Measurements from ENCODE around the gene KIFC3.

KIFC3 gene

DNA sequence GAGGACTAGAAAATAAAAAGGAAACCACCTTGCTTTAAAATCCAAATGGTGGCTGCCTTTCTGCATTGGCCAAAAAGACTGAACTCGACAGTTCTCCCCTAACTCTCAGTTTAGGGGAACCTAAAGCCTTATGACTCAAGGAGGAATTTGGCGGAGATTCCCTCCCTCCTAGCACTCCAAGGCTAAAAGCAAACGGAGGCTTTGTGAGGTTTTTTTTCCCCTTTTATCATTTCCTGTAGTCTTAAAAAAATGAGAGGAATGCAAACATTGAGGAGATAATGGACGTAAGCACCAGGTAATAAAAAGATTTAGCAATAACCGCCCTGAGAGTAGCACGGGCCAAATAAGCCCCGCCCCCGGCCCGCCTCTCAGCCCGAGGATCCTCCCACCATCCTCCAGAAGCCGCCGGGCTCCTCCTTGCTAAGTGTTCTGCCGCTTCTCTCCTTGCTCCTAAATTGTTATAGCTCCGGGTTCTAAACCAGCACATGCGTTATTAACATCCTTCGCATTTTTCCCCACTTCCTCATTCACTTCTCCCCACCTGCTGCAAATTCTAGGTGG lies 5.8 kb upstream of the KIFC3 start:
- TF ChIP-seq, protein P1, sequence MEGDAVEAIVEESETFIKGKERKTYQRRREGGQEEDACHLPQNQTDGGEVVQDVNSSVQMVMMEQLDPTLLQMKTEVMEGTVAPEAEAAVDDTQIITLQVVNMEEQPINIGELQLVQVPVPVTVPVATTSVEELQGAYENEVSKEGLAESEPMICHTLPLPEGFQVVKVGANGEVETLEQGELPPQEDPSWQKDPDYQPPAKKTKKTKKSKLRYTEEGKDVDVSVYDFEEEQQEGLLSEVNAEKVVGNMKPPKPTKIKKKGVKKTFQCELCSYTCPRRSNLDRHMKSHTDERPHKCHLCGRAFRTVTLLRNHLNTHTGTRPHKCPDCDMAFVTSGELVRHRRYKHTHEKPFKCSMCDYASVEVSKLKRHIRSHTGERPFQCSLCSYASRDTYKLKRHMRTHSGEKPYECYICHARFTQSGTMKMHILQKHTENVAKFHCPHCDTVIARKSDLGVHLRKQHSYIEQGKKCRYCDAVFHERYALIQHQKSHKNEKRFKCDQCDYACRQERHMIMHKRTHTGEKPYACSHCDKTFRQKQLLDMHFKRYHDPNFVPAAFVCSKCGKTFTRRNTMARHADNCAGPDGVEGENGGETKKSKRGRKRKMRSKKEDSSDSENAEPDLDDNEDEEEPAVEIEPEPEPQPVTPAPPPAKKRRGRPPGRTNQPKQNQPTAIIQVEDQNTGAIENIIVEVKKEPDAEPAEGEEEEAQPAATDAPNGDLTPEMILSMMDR (IDR thresholded peaks at IDR 0.05): no peak
- DNase-seq: peak; percentile 76
- Mint-ChIP-seq H3K27ac (no peak overlapping the region), H3K36me3 (ENCODE audit: low read depth) (no peaks in the 10 kb centered on the region), H3K4me3 (peak overlapping the region; percentile 55), H3K4me1 (peaks cover 41% of the 10 kb centered on the region), H3K9me3 (no peaks in the 10 kb centered on the region), H3K27me3 (ENCODE audit: low read depth, poor library complexity) (peaks cover 16% of the 10 kb centered on the region)

DNA sequence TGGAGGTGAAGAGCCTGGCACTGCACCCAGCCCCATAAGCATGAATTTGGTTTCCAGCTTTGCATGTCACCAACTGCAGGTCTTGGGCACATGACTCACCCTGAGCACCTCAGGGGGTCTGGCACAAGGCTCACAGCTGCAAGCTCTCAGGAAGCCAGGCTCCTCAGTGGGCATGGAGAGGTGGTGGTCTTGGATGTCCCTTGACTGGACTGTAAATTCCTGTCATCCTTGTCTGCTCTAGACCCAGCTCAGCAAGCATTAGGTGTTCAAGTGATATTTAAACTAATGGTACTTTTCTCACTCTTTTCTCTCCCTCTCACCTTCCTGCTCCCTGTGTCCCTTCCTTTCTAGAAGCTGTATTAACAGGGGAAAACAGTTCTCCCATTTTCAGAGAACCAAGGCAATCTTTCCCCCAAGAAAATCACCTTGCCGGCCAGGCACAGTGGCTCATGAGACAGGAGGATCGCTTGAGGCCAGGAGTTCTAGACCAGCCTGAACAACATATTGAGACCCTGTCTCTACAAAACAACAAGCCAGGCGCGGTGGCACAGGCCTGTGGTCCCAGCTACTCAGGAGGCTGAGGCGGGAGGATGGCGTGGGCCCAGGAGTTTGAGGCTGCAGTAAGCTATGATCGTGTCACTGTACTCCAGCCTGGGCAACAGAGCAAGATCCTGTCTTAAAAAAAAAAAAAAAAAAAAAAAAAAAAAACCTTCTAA lies 5.1 kb upstream of the KIFC3 start:
- no peaks in the 10 kb centered on the region for H3K9me3 Mint-ChIP-seq
- no peak overlapping the region for H3K4me3 Mint-ChIP-seq
- no peak for DNase-seq
- TF ChIP-seq, protein P1 (IDR thresholded peaks at IDR 0.05): no peak
- peaks cover 16% of the 10 kb centered on the region for H3K27me3 Mint-ChIP-seq (ENCODE audit: low read depth, poor library complexity)
- H3K36me3 Mint-ChIP-seq (ENCODE audit: low read depth): no peaks in the 10 kb centered on the region
- H3K4me1 Mint-ChIP-seq: peaks cover 45% of the 10 kb centered on the region
- H3K27ac Mint-ChIP-seq: no peak overlapping the region

DNA sequence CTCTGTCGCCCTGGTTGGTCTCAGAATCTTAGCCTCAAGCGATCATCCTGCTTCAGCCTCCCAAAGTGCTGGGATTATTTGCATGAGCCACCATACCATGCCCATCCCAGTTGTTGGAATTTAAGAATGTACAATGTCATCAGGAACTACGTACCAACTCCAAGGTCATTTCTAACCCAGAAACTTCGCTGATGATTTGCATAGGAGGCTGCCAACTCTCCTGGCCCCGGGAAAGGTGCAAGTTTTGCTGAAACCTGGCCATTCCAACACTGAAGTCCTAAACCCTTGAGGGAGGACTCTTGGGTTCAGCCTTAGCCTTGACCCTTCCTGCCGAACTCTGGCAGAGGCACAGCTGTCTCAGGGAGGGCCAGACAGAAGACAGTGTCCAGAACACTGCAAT lies 2.9 kb upstream of the KIFC3 start:
- Mint-ChIP-seq H3K36me3 (ENCODE audit: low read depth) (no peaks in the 10 kb centered on the region), H3K4me3 (no peak overlapping the region), H3K9me3 (no peaks in the 10 kb centered on the region), H3K27ac (no peak overlapping the region), H3K4me1 (peaks cover 51% of the 10 kb centered on the region), H3K27me3 (ENCODE audit: low read depth, poor library complexity) (peaks cover 23% of the 10 kb centered on the region)
- TF ChIP-seq, protein P1 (IDR thresholded peaks at IDR 0.05): no peak
- DNase-seq: no peak

DNA sequence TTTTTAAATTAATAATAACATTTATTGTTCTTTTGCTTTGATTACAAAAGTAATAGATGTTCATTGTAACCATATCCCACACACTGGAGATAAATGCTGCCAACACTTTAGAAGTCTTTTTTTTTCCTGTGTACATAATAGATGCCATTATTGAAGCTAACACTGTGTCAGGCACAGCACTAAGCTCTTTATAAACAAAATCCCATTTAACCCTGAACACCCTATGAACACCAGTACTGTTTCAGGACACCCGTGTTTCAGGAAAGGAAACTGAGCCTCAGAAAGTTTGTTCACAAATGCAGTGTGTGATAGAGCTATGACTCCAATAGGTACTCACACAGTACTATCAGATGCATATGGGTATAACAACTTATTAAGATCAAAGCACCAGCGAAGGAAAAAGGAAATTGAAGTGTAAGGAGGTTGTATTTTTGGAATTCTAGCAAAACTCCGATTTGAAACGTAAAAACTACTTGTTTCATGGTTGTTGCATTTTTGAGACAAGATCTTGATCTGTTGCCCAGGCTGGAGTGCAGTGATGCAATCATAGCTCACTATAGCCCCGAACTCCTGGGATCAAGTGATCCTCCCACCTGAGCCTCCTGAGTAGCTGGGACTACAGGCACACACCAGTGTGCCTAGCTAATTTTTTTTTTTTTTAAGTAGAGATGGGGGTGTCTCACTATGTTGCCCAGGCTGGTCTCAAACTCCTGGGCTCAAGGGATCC lies 2.0 kb upstream of the KIFC3 start:
- no peaks in the 10 kb centered on the region for H3K9me3 Mint-ChIP-seq
- H3K4me1 Mint-ChIP-seq: peaks cover 51% of the 10 kb centered on the region
- no peak overlapping the region for H3K4me3 Mint-ChIP-seq
- H3K36me3 Mint-ChIP-seq (ENCODE audit: low read depth): no peaks in the 10 kb centered on the region
- TF ChIP-seq, protein P1 (IDR thresholded peaks at IDR 0.05): no peak
- DNase-seq: no peak
- H3K27ac Mint-ChIP-seq: no peak overlapping the region
- H3K27me3 Mint-ChIP-seq (ENCODE audit: low read depth, poor library complexity): peaks cover 27% of the 10 kb centered on the region

DNA sequence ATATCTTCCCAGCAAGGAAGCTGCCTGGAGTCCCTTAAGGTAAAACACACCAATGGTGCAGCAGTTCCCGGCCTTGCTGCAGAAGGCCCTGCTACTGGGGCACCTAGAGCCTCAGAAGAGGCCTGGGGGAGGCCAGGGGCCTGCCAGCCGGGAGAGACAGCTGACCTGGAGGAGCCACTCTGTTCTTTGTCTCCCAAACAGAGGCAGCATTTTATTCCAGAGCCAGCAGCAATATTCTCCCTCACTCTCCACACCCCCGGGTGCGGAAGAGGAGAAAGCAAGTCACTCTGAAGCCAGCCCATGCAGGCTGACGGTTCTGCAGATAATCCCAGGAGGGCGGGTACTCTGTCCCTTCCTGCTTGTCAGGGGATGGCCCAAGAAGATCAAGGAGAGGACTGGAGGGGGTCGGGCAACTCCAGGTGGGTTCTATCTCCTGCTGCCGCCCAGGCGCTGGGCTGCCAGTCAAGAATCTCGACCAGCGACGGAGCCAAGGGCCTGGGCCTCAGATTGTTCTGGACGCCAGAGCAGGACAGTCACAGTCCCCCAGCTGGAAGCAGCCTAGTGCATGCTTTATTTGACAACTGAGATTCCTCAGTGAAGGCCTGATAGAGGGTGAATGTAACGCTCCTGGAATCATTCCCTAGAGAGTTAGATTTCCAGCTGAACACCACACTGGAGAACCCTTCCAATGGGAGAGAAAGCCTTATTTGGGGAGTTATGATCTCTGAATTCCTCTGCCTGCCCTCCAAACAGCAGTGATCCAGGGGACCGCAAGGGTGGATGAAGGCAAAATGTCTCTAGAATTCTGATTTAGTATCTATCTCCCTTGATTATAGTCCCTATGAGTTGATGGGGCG lies 1.1 kb upstream of the KIFC3 start:
- Mint-ChIP-seq H3K36me3 (ENCODE audit: low read depth) (no peaks in the 10 kb centered on the region), H3K9me3 (no peaks in the 10 kb centered on the region), H3K4me3 (peak overlapping the region; percentile 87), H3K4me1 (peaks cover 55% of the 10 kb centered on the region), H3K27ac (no peak overlapping the region), H3K27me3 (ENCODE audit: low read depth, poor library complexity) (peaks cover 36% of the 10 kb centered on the region)
- TF ChIP-seq, protein P1 (IDR thresholded peaks at IDR 0.05): no peak
- no peak for DNase-seq
